Central memory CD4-positive, alpha-beta T cell (primary cell): ENCODE data around the gene RTEL1.
A peak's percentile ranks its signal among the peaks of the same experiment; 100 is the strongest.
"Not testable (repeated sequence)": the region's sequence is repeated elsewhere in the genome, so short reads cannot be mapped to it uniquely, and the experiment has no call there.

Experiments used
- DNase-seq: peaks from one replicate; pipeline ENCODE4 v3.0.0; 2022

The RTEL1 gene

GRCh38 chr20:63652192-63652980 lies 5.7 kb upstream of the RTEL1 start:
- DNase-seq: peak; percentile 35

GRCh38 chr20:63653041-63653973 lies 4.8 kb upstream of the RTEL1 start, which contains the start of gene STMN3:
Gene STMN3, minus strand, starts transcription at chr20:63653424. Its CDS starts 79 bp downstream, at chr20:63653345.
- peak; percentile 62 for DNase-seq

DNA sequence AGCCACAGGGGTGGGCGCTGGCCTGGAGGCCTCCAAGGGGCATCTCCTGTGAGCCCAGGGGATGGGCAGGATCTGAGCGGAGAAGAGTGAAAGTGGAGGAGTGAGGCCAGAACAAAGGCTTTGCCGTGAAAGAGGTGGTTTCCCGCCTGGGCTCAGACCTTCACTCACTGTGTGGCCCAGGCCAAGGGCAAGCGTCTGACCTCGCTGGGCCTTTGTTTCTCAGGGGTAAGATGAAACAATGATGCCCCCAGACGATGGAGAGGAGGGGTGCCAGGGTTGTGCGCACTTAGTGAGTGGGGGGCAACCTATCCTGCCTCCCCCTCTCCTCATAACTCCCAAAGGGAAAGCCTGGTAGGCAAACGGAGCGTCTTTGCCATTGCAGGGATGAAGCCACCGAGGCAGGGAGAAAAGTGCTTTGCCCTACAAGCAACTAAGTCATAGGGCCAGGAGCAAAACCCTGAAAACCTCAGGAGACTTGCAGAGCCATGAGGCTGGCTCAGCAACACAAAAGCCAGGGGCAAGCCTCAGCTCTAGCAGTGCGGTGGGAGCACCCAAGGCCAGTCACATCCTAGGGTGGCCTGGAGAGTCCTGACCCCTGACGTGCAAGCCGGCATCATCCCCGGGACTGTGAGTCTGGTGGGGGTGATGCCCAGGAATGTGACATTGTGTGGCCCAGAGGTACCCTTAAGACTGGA lies 4.0 kb upstream of the RTEL1 start:
- no peak for DNase-seq

GRCh38 chr20:63655249-63655648 lies 2.9 kb upstream of the RTEL1 start:
- DNase-seq: no peak

GRCh38 chr20:63656451-63656850 lies 1.7 kb upstream of the RTEL1 start:
- DNase-seq: no peak

- no peak for DNase-seq
Observed at GRCh38 chr20:63657260-63657936, 714 bp upstream of the RTEL1 start.

GRCh38 chr20:63658749-63659187 lies 656 bp downstream of the RTEL1 start:
- DNase-seq: no peak

DNA sequence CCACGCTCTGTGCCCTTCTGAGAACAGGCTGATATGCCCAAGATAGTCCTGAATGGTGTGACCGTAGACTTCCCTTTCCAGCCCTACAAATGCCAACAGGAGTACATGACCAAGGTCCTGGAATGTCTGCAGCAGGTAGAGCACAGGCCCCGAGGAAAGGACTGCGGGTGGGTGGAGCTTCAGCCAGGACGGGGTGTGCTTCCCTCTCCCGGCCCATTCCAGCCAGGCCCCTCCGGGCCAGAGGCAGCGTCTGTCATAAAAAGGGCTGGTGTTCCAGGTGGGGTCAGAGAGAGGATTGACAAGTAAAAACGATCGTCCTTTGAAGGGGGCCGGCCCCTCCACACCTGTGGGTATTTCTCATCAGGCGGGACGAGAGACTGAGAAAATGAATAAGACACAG lies 1.3 kb downstream of the RTEL1 start:
- DNase-seq: no peak

DNA sequence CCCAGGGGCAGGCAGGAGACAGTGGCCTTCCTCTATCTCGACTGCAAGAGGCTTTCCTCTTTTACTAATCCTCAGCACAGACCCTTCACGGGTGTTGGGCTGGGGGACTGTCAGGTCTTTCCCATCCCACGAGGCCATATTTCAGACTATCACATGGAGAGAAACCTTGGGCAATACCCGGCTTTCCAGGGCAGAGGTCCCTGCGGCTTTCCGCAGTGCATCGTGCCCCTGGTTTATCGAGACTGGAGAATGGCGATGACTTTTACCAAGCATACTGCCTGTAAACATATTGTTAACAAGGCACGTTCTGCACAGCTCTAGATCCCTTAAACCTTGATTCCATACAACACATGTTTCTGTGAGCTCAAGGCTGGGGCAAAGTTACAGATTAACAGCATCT lies 2.1 kb downstream of the RTEL1 start:
- not testable (repeated sequence) for DNase-seq

DNA sequence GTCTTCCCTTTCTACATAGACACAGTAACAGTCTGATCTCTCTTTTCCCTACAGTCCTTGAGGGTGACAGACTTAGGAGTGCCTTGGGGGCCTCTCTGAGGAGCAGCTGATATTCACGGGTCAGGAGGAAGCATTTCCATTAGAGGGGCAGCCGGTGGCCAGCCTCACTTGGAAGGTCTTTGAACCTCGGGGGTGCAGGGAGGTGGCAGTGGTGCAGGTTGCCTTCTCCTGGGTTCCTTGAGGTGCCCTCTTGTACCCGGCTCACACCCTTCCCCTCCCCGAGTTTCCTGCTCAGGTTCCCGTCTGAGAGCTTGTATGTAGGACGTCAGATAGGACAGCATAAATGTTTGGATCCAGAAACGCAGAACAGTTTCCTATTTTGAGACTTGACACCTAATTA lies 2.5 kb downstream of the RTEL1 start:
- DNase-seq: no peak

DNA sequence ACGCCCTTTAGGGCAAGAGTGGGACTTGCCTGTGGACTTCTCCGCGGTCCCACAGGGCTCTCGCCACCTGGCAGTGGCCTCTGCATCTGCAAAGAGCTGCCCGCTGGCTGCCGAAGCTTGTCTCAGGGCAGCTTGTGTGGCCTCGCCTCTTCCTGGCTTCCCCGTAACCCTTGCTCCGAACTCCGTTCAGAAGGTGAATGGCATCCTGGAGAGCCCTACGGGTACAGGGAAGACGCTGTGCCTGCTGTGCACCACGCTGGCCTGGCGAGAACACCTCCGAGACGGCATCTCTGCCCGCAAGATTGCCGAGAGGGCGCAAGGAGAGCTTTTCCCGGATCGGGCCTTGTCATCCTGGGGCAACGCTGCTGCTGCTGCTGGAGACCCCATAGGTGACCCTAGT lies 3.0 kb downstream of the RTEL1 start:
- DNase-seq: no peak

GRCh38 chr20:63661959-63662812 lies 4.1 kb downstream of the RTEL1 start:
- no peak for DNase-seq

DNA sequence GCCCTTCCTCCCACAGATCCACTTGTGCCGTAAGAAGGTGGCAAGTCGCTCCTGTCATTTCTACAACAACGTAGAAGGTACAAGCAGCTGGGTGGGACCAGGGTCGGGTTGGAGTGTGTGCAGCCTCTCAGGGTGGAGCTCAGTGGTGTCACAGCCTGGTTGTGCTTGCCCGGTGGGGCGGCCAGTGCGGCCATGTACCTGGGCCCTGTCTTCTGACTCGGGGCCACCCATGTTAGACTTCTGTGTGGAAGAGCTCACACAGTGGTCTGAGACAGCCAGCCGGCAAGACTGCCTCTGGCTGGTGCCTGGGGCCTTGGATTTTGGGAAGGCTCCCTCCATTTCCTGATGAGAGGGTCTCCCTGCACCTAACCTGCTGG lies 4.7 kb downstream of the RTEL1 start:
- DNase-seq: no peak

- DNase-seq: no peak
Observed at GRCh38 chr20:63663332-63664066, 5.4 kb downstream of the RTEL1 start.

DNA sequence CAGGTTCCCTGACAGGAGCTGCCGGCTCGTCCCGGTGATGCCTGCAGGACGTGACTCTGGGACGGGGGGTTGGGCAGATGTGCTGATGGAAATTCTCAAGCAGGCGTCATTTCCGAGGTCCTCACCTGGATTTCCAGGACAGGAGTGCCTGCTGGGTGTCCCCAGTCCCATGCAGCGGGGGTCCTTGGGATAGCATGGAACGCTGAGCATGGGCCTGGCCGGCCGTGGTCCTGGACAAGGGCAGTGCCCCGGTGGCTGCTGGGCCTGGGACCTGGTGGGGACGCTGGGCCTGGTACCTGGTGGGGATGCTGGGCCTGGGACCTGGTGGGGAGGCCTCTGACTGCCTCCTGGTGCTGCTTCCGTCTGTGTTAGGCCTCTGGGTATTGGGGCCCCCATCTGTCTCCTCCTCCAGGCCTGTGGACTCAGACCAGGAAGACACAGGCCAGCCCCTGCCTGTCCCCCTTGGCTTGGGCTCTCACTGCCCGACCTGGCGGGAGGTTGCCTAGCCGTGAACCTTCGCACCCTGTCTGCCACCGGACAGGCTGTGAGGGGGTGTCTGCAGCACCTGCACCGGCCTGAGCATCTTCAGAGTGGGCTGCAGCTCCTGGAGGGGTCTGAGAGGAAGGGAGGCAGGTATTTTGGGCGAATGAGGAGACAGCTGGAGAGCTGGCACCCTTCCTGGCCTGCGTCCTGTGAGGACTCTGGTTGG lies 6.2 kb downstream of the RTEL1 start:
- DNase-seq: no peak

- no peak for DNase-seq
Observed at GRCh38 chr20:63664861-63665594, 6.9 kb downstream of the RTEL1 start.

- no peak for DNase-seq
Observed at GRCh38 chr20:63665708-63666107, 7.6 kb downstream of the RTEL1 start.

DNA sequence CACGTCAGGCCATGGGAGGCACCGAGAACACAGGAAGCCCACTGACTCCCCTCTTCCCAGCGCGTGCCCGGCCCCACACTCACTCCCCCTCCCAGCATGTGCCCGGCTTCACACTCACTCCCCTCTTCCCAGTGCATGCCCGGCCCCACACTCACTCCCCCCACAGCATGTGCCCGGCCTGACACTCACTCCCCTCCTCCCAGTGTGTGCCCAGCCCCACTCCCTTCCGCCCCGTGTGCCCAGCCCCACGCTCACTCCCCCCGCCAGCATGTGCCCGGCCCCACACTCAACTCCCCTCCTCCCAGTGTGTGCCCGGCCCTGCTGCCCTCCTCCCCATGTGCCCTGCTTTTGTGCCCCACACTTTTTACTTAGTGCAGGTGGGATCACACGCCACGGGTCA lies 9.7 kb downstream of the RTEL1 start:
- DNase-seq: no peak

- no peak for DNase-seq
Observed at GRCh38 chr20:63668351-63668750, 10.2 kb downstream of the RTEL1 start.
